ENCODE results near the gene POLR2J.
"Not testable (repeated sequence)": the region's sequence is repeated elsewhere in the genome, so short reads cannot be mapped to it uniquely, and the experiment has no call there.

POLR2J gene

DNA sequence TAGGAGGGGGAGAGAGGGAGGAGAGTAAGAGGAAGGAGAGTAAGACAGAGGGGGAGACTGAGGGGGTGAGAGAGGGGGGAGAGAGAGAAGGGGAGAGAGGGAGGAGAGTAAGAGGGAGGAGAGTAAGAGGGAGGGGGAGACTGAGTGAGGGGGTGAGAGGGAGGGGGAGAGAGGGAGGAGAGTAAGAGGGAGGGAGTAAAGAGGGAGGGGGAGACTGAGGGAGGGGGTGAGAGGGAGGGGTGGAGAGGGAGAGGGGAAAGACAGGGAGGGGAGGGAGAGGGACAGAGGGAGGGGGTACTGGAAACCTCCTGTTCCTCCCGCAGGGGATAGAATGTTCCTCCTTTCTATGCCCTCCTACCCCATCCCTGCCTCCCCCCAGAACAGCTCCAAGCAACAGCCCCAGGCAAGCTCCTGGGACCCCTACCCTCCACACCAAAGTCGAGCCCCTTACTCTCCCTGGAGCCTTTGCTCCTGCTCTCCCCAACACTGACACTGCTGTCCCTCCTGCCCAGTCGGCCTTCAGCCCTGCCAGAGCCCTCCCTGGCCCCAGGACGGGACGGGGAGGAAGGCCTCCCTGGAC lies 34.0 kb upstream of the POLR2J start:
- not testable (repeated sequence) for H3K27me3 ChIP-seq (ENCODE audit: insufficient read depth, low read length); H3K79me2 ChIP-seq (ENCODE audit: control insufficient read depth, insufficient read depth, low read length, unreplicated experiment); H3K4me1 ChIP-seq (ENCODE audit: control insufficient read depth, insufficient read depth, low read length, unreplicated experiment); H2AFZ ChIP-seq (ENCODE audit: low read length, unreplicated experiment); H3K36me3 ChIP-seq (ENCODE audit: insufficient read depth, low read length)
- Histone ChIP-seq H3K27ac (ENCODE audit: low read depth, low read length) (0 out of 2 replicates have a peak overlapping the region, but pooled peaks have one; percentile 14), H3K4me3 (ENCODE audit: low read depth, low read length) (peak overlapping the region; percentile 36; the same call in 1 of the 2 replicates)

DNA sequence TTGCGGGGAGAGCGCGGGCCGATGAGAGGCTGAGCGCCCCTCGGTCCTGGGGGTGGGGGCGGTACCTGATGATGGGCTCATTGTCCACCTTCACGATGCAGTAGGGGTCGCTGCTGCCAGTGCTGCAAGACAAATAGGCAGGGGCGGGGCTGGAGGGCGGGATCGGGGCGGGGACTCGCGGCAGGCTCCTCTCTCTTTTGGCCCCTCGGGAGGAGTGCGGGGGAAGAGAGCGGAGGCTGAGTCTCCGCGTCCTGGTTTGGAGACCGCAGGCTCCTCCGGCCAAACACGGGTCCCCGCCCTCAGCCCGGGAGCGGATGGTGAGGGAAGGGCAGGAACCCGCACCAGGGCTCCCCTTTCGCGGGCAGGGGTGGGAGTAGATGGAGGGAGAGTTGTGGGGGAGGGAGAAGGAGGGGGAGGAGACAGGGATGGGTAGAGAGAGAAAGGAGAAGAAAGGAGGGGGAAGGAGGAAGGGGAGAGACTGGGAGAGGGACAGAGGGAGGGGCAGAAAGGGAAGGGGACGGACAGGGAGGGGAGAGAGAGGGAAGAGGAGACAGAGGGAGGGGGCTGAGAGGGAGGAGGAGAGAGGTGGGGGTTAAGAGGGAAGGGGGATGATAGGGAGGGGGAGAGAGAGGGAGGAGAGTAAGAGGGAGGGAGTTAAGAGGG lies 33.3 kb upstream of the POLR2J start:
- not testable (repeated sequence) for H3K36me3 ChIP-seq (ENCODE audit: insufficient read depth, low read length); H3K4me1 ChIP-seq (ENCODE audit: control insufficient read depth, insufficient read depth, low read length, unreplicated experiment); H2AFZ ChIP-seq (ENCODE audit: low read length, unreplicated experiment); H3K79me2 ChIP-seq (ENCODE audit: control insufficient read depth, insufficient read depth, low read length, unreplicated experiment); H3K27me3 ChIP-seq (ENCODE audit: insufficient read depth, low read length)
- Histone ChIP-seq H3K4me3 (ENCODE audit: low read depth, low read length) (0 out of 2 replicates have a peak overlapping the region, but pooled peaks have one; percentile 36), H3K27ac (ENCODE audit: low read depth, low read length) (0 out of 2 replicates have a peak overlapping the region, but pooled peaks have one; percentile 14)

DNA sequence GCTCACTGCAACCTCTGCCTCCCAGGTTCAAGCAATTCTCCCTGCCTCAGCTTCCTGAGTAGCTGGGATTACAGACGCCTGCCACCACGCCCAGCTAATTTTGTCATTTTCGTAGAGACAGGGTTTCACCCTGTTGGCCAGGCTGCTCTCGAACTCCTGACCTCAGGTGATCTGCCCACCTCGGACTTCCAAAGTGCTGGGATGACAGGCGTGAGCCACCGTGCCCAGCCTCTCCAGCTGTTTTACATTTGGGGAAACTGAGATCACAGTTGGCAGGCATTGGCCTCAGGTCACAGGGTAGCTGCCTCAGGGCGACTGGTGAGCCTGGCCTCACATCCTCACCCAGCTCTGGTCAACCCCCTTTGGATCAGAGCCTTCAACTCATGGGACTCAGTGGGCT lies 31.9 kb upstream of the POLR2J start:
- not testable (repeated sequence) for H3K4me1 ChIP-seq (ENCODE audit: control insufficient read depth, insufficient read depth, low read length, unreplicated experiment); H3K36me3 ChIP-seq (ENCODE audit: insufficient read depth, low read length); H3K4me3 ChIP-seq (ENCODE audit: low read depth, low read length); H2AFZ ChIP-seq (ENCODE audit: low read length, unreplicated experiment); H3K79me2 ChIP-seq (ENCODE audit: control insufficient read depth, insufficient read depth, low read length, unreplicated experiment); H3K27ac ChIP-seq (ENCODE audit: low read depth, low read length); H3K27me3 ChIP-seq (ENCODE audit: insufficient read depth, low read length)

DNA sequence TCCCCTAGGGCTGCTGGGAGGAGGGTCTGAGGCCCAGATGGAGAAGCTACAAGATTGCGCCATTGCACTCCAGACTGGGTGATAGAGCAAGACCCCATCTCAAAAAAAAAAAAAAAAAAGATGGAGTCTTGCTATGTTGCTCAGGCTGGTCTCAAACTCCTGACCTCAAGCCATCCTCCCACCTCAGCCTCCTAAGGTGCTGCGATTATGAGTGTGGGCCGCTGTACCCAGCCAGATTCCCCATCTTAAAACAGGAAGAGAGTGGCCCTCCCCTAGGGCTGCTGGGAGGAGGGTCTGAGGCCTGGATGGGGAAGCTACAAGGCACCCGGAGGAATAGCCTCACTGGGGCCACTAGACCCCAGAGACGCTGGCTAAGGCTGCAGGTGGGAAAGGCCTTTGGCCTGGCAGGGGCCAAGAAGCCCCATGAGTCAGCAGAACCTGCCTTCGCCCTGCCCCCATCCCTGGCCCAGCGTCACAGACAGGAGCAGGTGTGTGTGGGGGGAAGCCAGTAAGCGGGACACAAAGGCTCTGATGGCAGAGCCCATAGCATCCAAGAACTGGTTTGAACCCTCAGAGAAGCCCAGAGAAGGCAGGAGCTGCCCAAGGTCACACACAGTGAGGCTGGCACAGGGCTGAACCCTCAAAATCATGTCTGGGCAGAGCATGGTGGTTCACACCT lies 28.8 kb upstream of the POLR2J start:
- H2AFZ ChIP-seq (ENCODE audit: low read length, unreplicated experiment); H3K79me2 ChIP-seq (ENCODE audit: control insufficient read depth, insufficient read depth, low read length, unreplicated experiment); H3K27me3 ChIP-seq (ENCODE audit: insufficient read depth, low read length); H3K4me3 ChIP-seq (ENCODE audit: low read depth, low read length); H3K36me3 ChIP-seq (ENCODE audit: insufficient read depth, low read length); H3K4me1 ChIP-seq (ENCODE audit: control insufficient read depth, insufficient read depth, low read length, unreplicated experiment); H3K27ac ChIP-seq (ENCODE audit: low read depth, low read length): not testable (repeated sequence)

- H3K36me3 ChIP-seq (ENCODE audit: insufficient read depth, low read length); H3K4me3 ChIP-seq (ENCODE audit: low read depth, low read length); H3K79me2 ChIP-seq (ENCODE audit: control insufficient read depth, insufficient read depth, low read length, unreplicated experiment); H3K27me3 ChIP-seq (ENCODE audit: insufficient read depth, low read length); H2AFZ ChIP-seq (ENCODE audit: low read length, unreplicated experiment); H3K4me1 ChIP-seq (ENCODE audit: control insufficient read depth, insufficient read depth, low read length, unreplicated experiment): not testable (repeated sequence)
- H3K27ac ChIP-seq (ENCODE audit: low read depth, low read length), result peak overlapping the region; percentile 70; the same call in 1 of the 2 replicates
Measured at GRCh38 chr7:102505298-102506185, 26.8 kb upstream of the POLR2J start.

DNA sequence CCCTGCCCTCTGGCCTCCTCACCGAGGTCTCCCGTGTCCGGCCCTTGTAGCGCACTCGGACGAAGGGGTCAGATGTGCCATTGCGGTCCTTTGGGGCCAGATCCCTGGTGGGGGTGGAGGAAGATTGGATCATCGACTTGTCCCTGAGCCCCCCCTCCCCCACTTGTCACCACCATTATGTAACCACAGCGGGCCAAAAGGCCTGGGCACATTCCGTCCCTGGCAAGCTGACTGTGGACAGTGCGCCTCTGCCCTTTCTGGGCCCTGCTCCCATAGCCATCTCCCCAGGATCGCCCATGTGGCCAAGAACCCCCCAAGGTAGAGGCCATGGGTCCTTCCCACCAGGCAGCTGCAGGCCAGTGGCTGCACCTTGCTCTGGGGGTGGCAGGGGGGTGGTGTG lies 24.4 kb upstream of the POLR2J start:
- not testable (repeated sequence) for H3K4me1 ChIP-seq (ENCODE audit: control insufficient read depth, insufficient read depth, low read length, unreplicated experiment); H2AFZ ChIP-seq (ENCODE audit: low read length, unreplicated experiment); H3K4me3 ChIP-seq (ENCODE audit: low read depth, low read length); H3K27ac ChIP-seq (ENCODE audit: low read depth, low read length); H3K36me3 ChIP-seq (ENCODE audit: insufficient read depth, low read length); H3K27me3 ChIP-seq (ENCODE audit: insufficient read depth, low read length); H3K79me2 ChIP-seq (ENCODE audit: control insufficient read depth, insufficient read depth, low read length, unreplicated experiment)

GRCh38 chr7:102498321-102498720 lies 19.6 kb upstream of the POLR2J start:
- H3K4me3 ChIP-seq (ENCODE audit: low read depth, low read length); H3K27ac ChIP-seq (ENCODE audit: low read depth, low read length); H3K4me1 ChIP-seq (ENCODE audit: control insufficient read depth, insufficient read depth, low read length, unreplicated experiment); H3K36me3 ChIP-seq (ENCODE audit: insufficient read depth, low read length); H3K79me2 ChIP-seq (ENCODE audit: control insufficient read depth, insufficient read depth, low read length, unreplicated experiment); H2AFZ ChIP-seq (ENCODE audit: low read length, unreplicated experiment); H3K27me3 ChIP-seq (ENCODE audit: insufficient read depth, low read length): not testable (repeated sequence)

- H3K36me3 ChIP-seq (ENCODE audit: insufficient read depth, low read length); H3K27ac ChIP-seq (ENCODE audit: low read depth, low read length); H3K79me2 ChIP-seq (ENCODE audit: control insufficient read depth, insufficient read depth, low read length, unreplicated experiment); H3K27me3 ChIP-seq (ENCODE audit: insufficient read depth, low read length); H3K4me3 ChIP-seq (ENCODE audit: low read depth, low read length); H3K4me1 ChIP-seq (ENCODE audit: control insufficient read depth, insufficient read depth, low read length, unreplicated experiment); H2AFZ ChIP-seq (ENCODE audit: low read length, unreplicated experiment): not testable (repeated sequence)
Measured at GRCh38 chr7:102497308-102497707, 18.6 kb upstream of the POLR2J start.

- not testable (repeated sequence) for H3K79me2 ChIP-seq (ENCODE audit: control insufficient read depth, insufficient read depth, low read length, unreplicated experiment); H3K27ac ChIP-seq (ENCODE audit: low read depth, low read length); H2AFZ ChIP-seq (ENCODE audit: low read length, unreplicated experiment); H3K27me3 ChIP-seq (ENCODE audit: insufficient read depth, low read length); H3K4me3 ChIP-seq (ENCODE audit: low read depth, low read length); H3K36me3 ChIP-seq (ENCODE audit: insufficient read depth, low read length); H3K4me1 ChIP-seq (ENCODE audit: control insufficient read depth, insufficient read depth, low read length, unreplicated experiment)
Measured at GRCh38 chr7:102496861-102497260, 18.1 kb upstream of the POLR2J start.

- H3K27me3 ChIP-seq (ENCODE audit: insufficient read depth, low read length); H3K4me3 ChIP-seq (ENCODE audit: low read depth, low read length); H3K4me1 ChIP-seq (ENCODE audit: control insufficient read depth, insufficient read depth, low read length, unreplicated experiment); H2AFZ ChIP-seq (ENCODE audit: low read length, unreplicated experiment); H3K79me2 ChIP-seq (ENCODE audit: control insufficient read depth, insufficient read depth, low read length, unreplicated experiment); H3K27ac ChIP-seq (ENCODE audit: low read depth, low read length); H3K36me3 ChIP-seq (ENCODE audit: insufficient read depth, low read length): not testable (repeated sequence)
Measured at GRCh38 chr7:102494473-102495149, 15.9 kb upstream of the POLR2J start.

Data from ACC112 (cell line).